ENCODE data around the gene IQCH. TPM values are rescaled to one million over a fixed set of nuclear protein-coding genes. Genes with fewer than 3 reads are reported as not detected.

IQCH gene
- total and polyA plus RNA-seq, 9 of the 15 experiments (the other 6 are each of a cell fraction or from before 2014, with no cell fraction given) = 1.8 to 3.9 (median 2.7) TPM

DNA sequence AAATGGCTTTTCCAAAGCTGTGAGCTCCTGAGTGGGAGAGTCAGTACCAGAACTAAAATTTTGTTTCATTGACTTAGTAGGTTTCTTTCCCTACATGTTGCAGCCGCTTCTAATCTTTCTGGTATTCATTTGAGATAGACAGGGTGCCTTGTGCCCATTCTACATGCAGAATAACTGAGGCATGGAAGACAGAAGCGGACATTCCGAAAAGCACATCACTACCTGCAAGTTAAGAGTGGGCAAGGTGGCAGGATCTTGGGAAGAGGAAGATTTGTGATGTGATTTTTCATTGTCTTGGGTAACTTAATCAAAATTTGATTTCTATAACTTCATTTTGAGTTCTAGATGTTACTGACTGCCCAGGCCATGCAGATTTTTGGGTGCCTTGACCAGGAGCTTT is 289.9 kb downstream of the IQCH start (continued):
- TF ChIP-seq, protein P1, sequence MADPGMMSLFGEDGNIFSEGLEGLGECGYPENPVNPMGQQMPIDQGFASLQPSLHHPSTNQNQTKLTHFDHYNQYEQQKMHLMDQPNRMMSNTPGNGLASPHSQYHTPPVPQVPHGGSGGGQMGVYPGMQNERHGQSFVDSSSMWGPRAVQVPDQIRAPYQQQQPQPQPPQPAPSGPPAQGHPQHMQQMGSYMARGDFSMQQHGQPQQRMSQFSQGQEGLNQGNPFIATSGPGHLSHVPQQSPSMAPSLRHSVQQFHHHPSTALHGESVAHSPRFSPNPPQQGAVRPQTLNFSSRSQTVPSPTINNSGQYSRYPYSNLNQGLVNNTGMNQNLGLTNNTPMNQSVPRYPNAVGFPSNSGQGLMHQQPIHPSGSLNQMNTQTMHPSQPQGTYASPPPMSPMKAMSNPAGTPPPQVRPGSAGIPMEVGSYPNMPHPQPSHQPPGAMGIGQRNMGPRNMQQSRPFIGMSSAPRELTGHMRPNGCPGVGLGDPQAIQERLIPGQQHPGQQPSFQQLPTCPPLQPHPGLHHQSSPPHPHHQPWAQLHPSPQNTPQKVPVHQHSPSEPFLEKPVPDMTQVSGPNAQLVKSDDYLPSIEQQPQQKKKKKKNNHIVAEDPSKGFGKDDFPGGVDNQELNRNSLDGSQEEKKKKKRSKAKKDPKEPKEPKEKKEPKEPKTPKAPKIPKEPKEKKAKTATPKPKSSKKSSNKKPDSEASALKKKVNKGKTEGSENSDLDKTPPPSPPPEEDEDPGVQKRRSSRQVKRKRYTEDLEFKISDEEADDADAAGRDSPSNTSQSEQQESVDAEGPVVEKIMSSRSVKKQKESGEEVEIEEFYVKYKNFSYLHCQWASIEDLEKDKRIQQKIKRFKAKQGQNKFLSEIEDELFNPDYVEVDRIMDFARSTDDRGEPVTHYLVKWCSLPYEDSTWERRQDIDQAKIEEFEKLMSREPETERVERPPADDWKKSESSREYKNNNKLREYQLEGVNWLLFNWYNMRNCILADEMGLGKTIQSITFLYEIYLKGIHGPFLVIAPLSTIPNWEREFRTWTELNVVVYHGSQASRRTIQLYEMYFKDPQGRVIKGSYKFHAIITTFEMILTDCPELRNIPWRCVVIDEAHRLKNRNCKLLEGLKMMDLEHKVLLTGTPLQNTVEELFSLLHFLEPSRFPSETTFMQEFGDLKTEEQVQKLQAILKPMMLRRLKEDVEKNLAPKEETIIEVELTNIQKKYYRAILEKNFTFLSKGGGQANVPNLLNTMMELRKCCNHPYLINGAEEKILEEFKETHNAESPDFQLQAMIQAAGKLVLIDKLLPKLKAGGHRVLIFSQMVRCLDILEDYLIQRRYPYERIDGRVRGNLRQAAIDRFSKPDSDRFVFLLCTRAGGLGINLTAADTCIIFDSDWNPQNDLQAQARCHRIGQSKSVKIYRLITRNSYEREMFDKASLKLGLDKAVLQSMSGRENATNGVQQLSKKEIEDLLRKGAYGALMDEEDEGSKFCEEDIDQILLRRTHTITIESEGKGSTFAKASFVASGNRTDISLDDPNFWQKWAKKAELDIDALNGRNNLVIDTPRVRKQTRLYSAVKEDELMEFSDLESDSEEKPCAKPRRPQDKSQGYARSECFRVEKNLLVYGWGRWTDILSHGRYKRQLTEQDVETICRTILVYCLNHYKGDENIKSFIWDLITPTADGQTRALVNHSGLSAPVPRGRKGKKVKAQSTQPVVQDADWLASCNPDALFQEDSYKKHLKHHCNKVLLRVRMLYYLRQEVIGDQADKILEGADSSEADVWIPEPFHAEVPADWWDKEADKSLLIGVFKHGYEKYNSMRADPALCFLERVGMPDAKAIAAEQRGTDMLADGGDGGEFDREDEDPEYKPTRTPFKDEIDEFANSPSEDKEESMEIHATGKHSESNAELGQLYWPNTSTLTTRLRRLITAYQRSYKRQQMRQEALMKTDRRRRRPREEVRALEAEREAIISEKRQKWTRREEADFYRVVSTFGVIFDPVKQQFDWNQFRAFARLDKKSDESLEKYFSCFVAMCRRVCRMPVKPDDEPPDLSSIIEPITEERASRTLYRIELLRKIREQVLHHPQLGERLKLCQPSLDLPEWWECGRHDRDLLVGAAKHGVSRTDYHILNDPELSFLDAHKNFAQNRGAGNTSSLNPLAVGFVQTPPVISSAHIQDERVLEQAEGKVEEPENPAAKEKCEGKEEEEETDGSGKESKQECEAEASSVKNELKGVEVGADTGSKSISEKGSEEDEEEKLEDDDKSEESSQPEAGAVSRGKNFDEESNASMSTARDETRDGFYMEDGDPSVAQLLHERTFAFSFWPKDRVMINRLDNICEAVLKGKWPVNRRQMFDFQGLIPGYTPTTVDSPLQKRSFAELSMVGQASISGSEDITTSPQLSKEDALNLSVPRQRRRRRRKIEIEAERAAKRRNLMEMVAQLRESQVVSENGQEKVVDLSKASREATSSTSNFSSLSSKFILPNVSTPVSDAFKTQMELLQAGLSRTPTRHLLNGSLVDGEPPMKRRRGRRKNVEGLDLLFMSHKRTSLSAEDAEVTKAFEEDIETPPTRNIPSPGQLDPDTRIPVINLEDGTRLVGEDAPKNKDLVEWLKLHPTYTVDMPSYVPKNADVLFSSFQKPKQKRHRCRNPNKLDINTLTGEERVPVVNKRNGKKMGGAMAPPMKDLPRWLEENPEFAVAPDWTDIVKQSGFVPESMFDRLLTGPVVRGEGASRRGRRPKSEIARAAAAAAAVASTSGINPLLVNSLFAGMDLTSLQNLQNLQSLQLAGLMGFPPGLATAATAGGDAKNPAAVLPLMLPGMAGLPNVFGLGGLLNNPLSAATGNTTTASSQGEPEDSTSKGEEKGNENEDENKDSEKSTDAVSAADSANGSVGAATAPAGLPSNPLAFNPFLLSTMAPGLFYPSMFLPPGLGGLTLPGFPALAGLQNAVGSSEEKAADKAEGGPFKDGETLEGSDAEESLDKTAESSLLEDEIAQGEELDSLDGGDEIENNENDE (IDR thresholded peaks at IDR 0.05; ENCODE audit: low read depth, low read length) = no peak
- peak; percentile 74 for TF ChIP-seq BCOR (IDR thresholded peaks at IDR 0.05)
- TF ChIP-seq RBM25 (IDR thresholded peaks at IDR 0.05; ENCODE audit: low read depth, low read length, severe bottlenecking) = peak; percentile 86
- TF ChIP-seq KDM1A (IDR thresholded peaks at IDR 0.05) = peak in 1 of 2 experiments; percentile 39; a peak in 1 of 4 replicates

Data from K562 (cell line).